DMS 273 treated with DMSO at 0.1 percent for 48 hours (cell line): ENCODE measurements around the gene IL4.

Experiments
- DNase-seq: peaks from one replicate; lab custom pipeline; 2025; lab: John Stamatoyannopoulos, UW

Gene IL4

GRCh38 chr5:132695956-132696355, 22.2 kb downstream of the IL4 start:
- DNase-seq, result no peak

DNA sequence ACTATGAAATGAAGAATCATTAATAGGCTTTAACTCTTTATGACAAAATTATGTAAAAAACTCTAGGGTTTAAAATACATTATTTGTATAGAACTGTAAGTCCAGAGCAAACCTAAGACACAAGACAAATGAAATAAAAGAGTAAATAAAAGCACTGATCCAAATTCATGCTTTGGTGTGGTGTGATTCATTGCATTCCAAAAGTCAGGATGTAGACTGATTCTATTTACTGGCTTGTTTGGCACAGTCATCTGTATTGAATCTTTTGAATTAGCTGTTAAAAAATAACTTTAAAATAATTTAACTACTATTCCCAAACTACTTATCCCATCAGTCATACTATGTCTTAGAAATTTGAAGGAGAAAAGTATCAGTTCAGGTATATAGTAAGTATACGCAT, 31.1 kb downstream of the IL4 start:
- no peak for DNase-seq

GRCh38 chr5:132708645-132709044, 34.9 kb downstream of the IL4 start:
- no peak for DNase-seq

GRCh38 chr5:132714456-132715307, 40.9 kb downstream of the IL4 start:
- no peak for DNase-seq

- DNase-seq, result no peak
Observed at GRCh38 chr5:132718544-132719312, 44.9 kb downstream of the IL4 start.

DNA sequence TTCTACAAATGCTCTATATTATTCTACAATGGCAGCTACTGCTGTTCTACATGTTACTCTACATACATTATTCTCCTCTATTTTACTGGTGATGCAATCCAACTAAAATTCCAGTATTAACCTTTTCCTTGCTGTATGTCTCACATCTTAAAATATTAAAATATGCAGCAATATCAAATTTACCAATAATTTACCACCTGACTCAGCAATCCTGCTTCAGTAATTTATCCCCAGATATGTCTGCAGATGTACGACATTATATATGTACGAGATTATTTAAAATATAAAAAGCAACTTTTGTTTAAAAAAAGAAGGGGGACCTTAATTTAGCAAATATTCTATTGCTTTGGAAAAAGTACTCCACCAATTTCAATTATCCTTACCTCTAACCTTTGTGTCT, 52.0 kb downstream of the IL4 start:
- DNase-seq, result no peak

DNA sequence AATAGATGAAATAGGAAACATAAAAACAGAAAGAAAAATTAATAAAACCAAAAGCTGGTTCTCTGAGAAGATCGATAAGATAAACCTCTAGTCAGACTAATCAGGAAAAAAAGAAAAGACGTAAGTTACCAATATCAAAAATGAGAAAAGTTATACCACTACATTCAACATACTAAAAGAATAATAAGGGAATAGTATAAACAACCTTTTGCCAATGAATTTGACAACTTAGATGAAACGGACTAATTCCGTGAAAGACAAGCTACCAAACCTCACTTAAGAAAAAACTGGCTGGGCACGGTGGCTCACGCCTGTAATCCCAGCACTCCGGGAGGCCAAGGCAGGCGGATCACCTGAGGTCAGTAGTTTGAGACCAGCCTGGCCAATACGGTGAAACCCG, 56.1 kb downstream of the IL4 start:
- no peak for DNase-seq
